CD14-positive monocyte (primary cell): Measurements from ENCODE around the gene HSPA14. TPM values are rescaled to one million over a fixed set of nuclear protein-coding genes. Genes with fewer than 3 reads are reported as not detected.

Experiments used
- DNase-seq, 3 donors: peaks; one replicate each; pipeline ENCODE4 v3.0.0-alpha.2; 2011 to 2022
- H2AFZ ChIP-seq: 2 replicates; pipeline ENCODE4 v1.6.0; 2012; ENCODE audit warnings: mild to moderate bottlenecking, low read depth, low read length, inconsistent platforms; ENCODE audit not compliant: insufficient read depth, poor library complexity, severe bottlenecking
- H3K27ac ChIP-seq, 2 donors: 1 replicate in 1 of 2; 2 replicates in 1 of 2; pipeline ENCODE4 v1.5.1; 2012 to 2013; ENCODE audit warnings: low read length in 2 of 2, control low read depth in 1 of 2, inconsistent platforms in 1 of 2, low read depth in 1 of 2, mild to moderate bottlenecking in 1 of 2
- H3K27me3 ChIP-seq, 2 donors: one replicate each; pipeline versions ENCODE4 v1.6.0 to v1.6.1; 2011 to 2013; ENCODE audit warnings: low read length in 2 of 2; ENCODE audit not compliant: control insufficient read depth in 2 of 2, insufficient read depth in 2 of 2
- H3K36me3 ChIP-seq, 2 donors: replicated peaks in 1 of 2; 1 replicate in 1 of 2; 2 replicates in 1 of 2; pipeline versions ENCODE4 v1.5.1 to v1.6.1; 2012 to 2013; ENCODE audit warnings: low read length in 2 of 2, control low read depth in 1 of 2, inconsistent platforms in 1 of 2, mild to moderate bottlenecking in 1 of 2; ENCODE audit not compliant: insufficient read depth in 2 of 2, control insufficient read depth in 1 of 2
- H3K4me1 ChIP-seq, 2 donors: 1 replicate in 1 of 2; 2 replicates in 1 of 2; pipeline versions ENCODE4 v1.5.1 to v1.6.1; 2012 to 2013; ENCODE audit warnings: low read length in 2 of 2, control low read depth in 1 of 2, inconsistent platforms in 1 of 2, mild to moderate bottlenecking in 1 of 2, moderate library complexity in 1 of 2; ENCODE audit not compliant: insufficient read depth in 2 of 2, control insufficient read depth in 1 of 2
- H3K4me2 ChIP-seq: replicated peaks from 2 replicates; pipeline ENCODE3; 2012; ENCODE audit warnings: low read length, moderate library complexity, mild to moderate bottlenecking; ENCODE audit not compliant: poor library complexity, severe bottlenecking; ENCODE audit errors: extremely low read depth
- H3K4me3 ChIP-seq, 3 experiments: fragments of 200-600 bp in 1 of 3; sonication (generic) in 1 of 3; replicated peaks in 1 of 3; 1 replicate in 2 of 3; 2 replicates in 1 of 3; pipeline ENCODE4 v1.5.1; 2011 to 2013; ENCODE audit warnings: low read length in 3 of 3, mild to moderate bottlenecking in 3 of 3, control low read depth in 2 of 3, low read depth in 2 of 3, inconsistent platforms in 1 of 3, moderate library complexity in 1 of 3
- H3K79me2 ChIP-seq: 2 replicates; pipeline ENCODE4 v1.6.0; 2012; ENCODE audit warnings: mild to moderate bottlenecking, control low read depth, inconsistent platforms, low read length, moderate library complexity; ENCODE audit not compliant: insufficient read depth
- H3K9ac ChIP-seq: 2 replicates; pipeline ENCODE4 v1.6.0; 2017; ENCODE audit warnings: low read length, mild to moderate bottlenecking; ENCODE audit not compliant: insufficient read depth, poor library complexity, severe bottlenecking
- H3K9me3 ChIP-seq, 2 donors: replicated peaks in 1 of 2; 1 replicate in 1 of 2; 2 replicates in 1 of 2; pipeline versions ENCODE4 v1.5.1 to v1.6.1; 2012 to 2013; ENCODE audit warnings: low read length in 2 of 2, control low read depth in 1 of 2; ENCODE audit not compliant: control insufficient read depth in 1 of 2, insufficient read depth in 1 of 2
- H4K20me1 ChIP-seq: 2 replicates; pipeline ENCODE4 v1.6.0; 2012; ENCODE audit warnings: mild to moderate bottlenecking, low read length, control low read depth, moderate library complexity; ENCODE audit not compliant: insufficient read depth
- H3K27ac Mint-ChIP-seq, 7 donors: one replicate each; pipeline ENCODE4 v1.8.0; 2020; ENCODE audit warnings: mild to moderate bottlenecking in 7 of 7, mixed read lengths in 7 of 7, moderate library complexity in 6 of 7, inconsistent platforms in 2 of 7
- H3K27me3 Mint-ChIP-seq, 3 donors: one replicate each; pipeline ENCODE4 v1.8.0; 2021 to 2022; ENCODE audit warnings: low read depth in 3 of 3, mild to moderate bottlenecking in 3 of 3, mixed read lengths in 3 of 3, moderate library complexity in 3 of 3, inconsistent platforms in 1 of 3
- H3K36me3 Mint-ChIP-seq, 2 donors: one replicate each; pipeline ENCODE4 v1.8.0; 2020; ENCODE audit warnings: mixed read lengths in 2 of 2, inconsistent platforms in 1 of 2, mild to moderate bottlenecking in 1 of 2
- H3K4me1 Mint-ChIP-seq: one replicate; pipeline ENCODE4 v1.8.0; 2020; ENCODE audit warnings: mild to moderate bottlenecking, mixed read lengths
- H3K4me3 Mint-ChIP-seq, 2 donors: one replicate each; pipeline ENCODE4 v1.8.0; 2020; ENCODE audit warnings: mild to moderate bottlenecking in 2 of 2, mixed read lengths in 2 of 2, moderate library complexity in 1 of 2
- H3K9me3 Mint-ChIP-seq, 7 donors: one replicate each; pipeline ENCODE4 v1.8.0; 2020 to 2022; ENCODE audit warnings: mixed read lengths in 7 of 7, mild to moderate bottlenecking in 6 of 7, moderate library complexity in 6 of 7, inconsistent platforms in 2 of 7
- CTCF ChIP-seq: fragments of 200-600 bp; IDR thresholded peaks from one replicate; pipeline ENCODE4 v1.8.0; 2022; ENCODE audit warnings: antibody characterized with exemption, mild to moderate bottlenecking
- WGBS: methylation state at CpG from one replicate; pipeline ENCODE4 v1.1.5; 2013; ENCODE audit warnings: missing lambda C conversion rate; ENCODE audit not compliant: insufficient coverage; 5-methylcytosine and 5-hydroxymethylcytosine counted together
- intact Hi-C, 2 donors: fragments of 100-400 bp; cut with micrococcal nuclease; formaldehyde crosslinking; loops; one replicate each; pipeline versions ENCODE4 v1.15.0 to v1.15.1; 2023
- polyA plus RNA-seq, 3 donors: library from polyadenylated mRNA; depleted of rRNA in 1 of 3; unstranded in 2 of 3; stranded (reverse) in 1 of 3; fragments of 300-500 nt in 2 of 3; fragments of >200 nt in 1 of 3; fragmentation: Illumina TruSeq in 2 of 3; gene quantifications; 1 replicate in 2 of 3; 2 replicates in 1 of 3; pipeline ENCODE4 v1.2.3, GENCODE V29; 2012 to 2021

Gene HSPA14
- polyA plus RNA-seq, 3 donors = 10.4 to 19.3 (median 15.4) TPM

GRCh38 chr10:14875941-14876340 lies 37.8 kb downstream of the HSPA14 start:
- 100% methylated on average over 6 of the region's 12 CpGs for WGBS

GRCh38 chr10:14876764-14877163 lies 38.7 kb downstream of the HSPA14 start:
- no peak overlapping the region for H3K9ac ChIP-seq
- DNase-seq = no peak
- H3K27me3 ChIP-seq = no peaks in the 10 kb centered on the region
- peak overlapping the region in 1 of 3 experiments; percentile 97 for H3K4me3 ChIP-seq
- no peaks in the 10 kb centered on the region for H3K9me3 ChIP-seq
- no peak overlapping the region for H2AFZ ChIP-seq
- peaks cover 49% of the 10 kb centered on the region for H3K79me2 ChIP-seq
- 95% methylated on average over 9 of the region's 9 CpGs for WGBS
- intact Hi-C loops = loop anchor here in 1 of 2 donors (5.0 kb wide), 1 partner anchor 76 kb away; the partner anchor contains the start of gene DCLRE1C
- Mint-ChIP-seq H3K4me3 (peak overlapping the region in 1 of 2 donors; percentile 5), H3K27ac (peak overlapping the region in 6 of 7 donors; percentile 10 to 95 (median 84)), H3K4me1 (peaks cover 36% of the 10 kb centered on the region), H3K36me3 (peaks cover 2 to 9% of the 10 kb centered on the region in 2 donors), H3K27me3 (peaks cover 0 to 2% (median 0%) of the 10 kb centered on the region in 3 donors), H3K9me3 (no peaks in the 10 kb centered on the region)
- peak overlapping the region in 1 of 2 donors; percentile 93 for H3K27ac ChIP-seq
- peaks cover 4% of the 10 kb centered on the region for H4K20me1 ChIP-seq
- H3K36me3 ChIP-seq = peaks cover 0 to 4% of the 10 kb centered on the region in 2 donors
- TF ChIP-seq CTCF = no peak
- H3K4me2 ChIP-seq = peak overlapping the region; percentile 99
- H3K4me1 ChIP-seq = peaks cover 18 to 38% of the 10 kb centered on the region in 2 donors

More at GRCh38 chr10:14875941-14876340, 37.8 kb downstream of the HSPA14 start:
- H3K27me3 Mint-ChIP-seq = peaks cover 0 to 2% (median 0%) of the 10 kb centered on the region in 3 donors
- Histone ChIP-seq H3K27me3 (no peaks in the 10 kb centered on the region), H3K79me2 (peaks cover 43% of the 10 kb centered on the region), H3K9ac (no peak overlapping the region), H3K4me3 (no peak overlapping the region), H3K4me1 (peaks cover 18 to 38% of the 10 kb centered on the region in 2 donors), H2AFZ (no peak overlapping the region), H3K4me2 (no peak overlapping the region), H4K20me1 (peaks cover 4% of the 10 kb centered on the region), H3K27ac (no peak overlapping the region), H3K9me3 (no peaks in the 10 kb centered on the region), H3K36me3 (peaks cover 7 to 12% of the 10 kb centered on the region in 2 donors)
- intact Hi-C loops = loop anchor here in 1 of 2 donors (5.0 kb wide), 1 partner anchor 76 kb away; the partner anchor contains the start of gene DCLRE1C
- H3K4me3 Mint-ChIP-seq = no peak overlapping the region
- H3K9me3 Mint-ChIP-seq = no peaks in the 10 kb centered on the region
- peak in 1 of 3 donors; percentile 37 for DNase-seq
- peaks cover 7 to 16% of the 10 kb centered on the region in 2 donors for H3K36me3 Mint-ChIP-seq
- TF ChIP-seq CTCF = no peak
- H3K27ac Mint-ChIP-seq = no peak overlapping the region
- peaks cover 35% of the 10 kb centered on the region for H3K4me1 Mint-ChIP-seq
